Measurements from ENCODE around the gene TNFRSF4.

TNFRSF4 gene

DNA sequence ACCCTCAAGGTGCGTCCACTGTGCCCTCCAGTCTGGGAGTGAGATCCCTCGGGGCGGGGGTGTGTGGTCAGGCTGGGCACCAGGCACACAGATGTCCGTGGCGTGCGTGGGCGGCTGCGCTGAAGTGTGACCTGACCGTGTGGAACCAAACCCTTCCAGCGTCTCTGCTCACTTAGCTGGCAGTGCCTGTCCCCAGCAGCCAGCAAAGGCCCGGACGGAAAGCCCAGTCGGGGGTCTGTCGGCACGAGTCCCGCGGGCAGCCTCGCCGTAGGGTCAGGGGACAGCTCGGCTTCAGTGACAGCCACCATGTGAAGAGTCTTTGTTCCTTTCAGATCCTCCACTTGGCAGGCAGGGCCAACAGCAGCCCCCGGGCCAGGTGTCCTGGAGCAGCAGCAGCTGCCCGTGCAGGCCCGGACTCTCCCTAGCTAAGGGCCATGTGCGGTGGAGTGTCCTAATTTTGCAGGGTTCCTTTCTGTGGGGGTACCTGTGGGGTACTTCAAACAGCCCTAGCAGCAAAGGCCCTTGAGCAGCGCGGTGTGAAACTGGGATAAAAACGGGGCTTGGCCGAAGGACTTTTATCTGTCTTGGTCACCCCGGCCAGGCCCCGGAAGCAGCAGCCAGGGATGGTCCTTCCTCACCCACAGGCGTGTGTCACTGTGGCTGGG, 28.7 kb downstream of the TNFRSF4 start:
- Mint-ChIP-seq H3K36me3 (ENCODE audit: low read depth) (no peaks in the 10 kb centered on the region), H3K9me3 (peaks cover 5% of the 10 kb centered on the region), H3K4me1 (peaks cover 5% of the 10 kb centered on the region), H3K27ac (no peak overlapping the region), H3K27me3 (ENCODE audit: low read depth) (peaks cover 9% of the 10 kb centered on the region), H3K4me3 (no peak overlapping the region)
- TF ChIP-seq, protein P1, sequence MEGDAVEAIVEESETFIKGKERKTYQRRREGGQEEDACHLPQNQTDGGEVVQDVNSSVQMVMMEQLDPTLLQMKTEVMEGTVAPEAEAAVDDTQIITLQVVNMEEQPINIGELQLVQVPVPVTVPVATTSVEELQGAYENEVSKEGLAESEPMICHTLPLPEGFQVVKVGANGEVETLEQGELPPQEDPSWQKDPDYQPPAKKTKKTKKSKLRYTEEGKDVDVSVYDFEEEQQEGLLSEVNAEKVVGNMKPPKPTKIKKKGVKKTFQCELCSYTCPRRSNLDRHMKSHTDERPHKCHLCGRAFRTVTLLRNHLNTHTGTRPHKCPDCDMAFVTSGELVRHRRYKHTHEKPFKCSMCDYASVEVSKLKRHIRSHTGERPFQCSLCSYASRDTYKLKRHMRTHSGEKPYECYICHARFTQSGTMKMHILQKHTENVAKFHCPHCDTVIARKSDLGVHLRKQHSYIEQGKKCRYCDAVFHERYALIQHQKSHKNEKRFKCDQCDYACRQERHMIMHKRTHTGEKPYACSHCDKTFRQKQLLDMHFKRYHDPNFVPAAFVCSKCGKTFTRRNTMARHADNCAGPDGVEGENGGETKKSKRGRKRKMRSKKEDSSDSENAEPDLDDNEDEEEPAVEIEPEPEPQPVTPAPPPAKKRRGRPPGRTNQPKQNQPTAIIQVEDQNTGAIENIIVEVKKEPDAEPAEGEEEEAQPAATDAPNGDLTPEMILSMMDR (IDR thresholded peaks at IDR 0.05; ENCODE audit: unreplicated experiment in 3 of 3), result no peak

- peaks cover 5% of the 10 kb centered on the region for H3K4me1 Mint-ChIP-seq
- H3K36me3 Mint-ChIP-seq (ENCODE audit: low read depth), result no peaks in the 10 kb centered on the region
- TF ChIP-seq, protein P1 (IDR thresholded peaks at IDR 0.05; ENCODE audit: unreplicated experiment in 3 of 3), result no peak
- peaks cover 5% of the 10 kb centered on the region for H3K9me3 Mint-ChIP-seq
- H3K27ac Mint-ChIP-seq, result no peak overlapping the region
- no peak overlapping the region for H3K4me3 Mint-ChIP-seq
- peaks cover 6% of the 10 kb centered on the region for H3K27me3 Mint-ChIP-seq (ENCODE audit: low read depth)
Measured at GRCh38 chr1:1183833-1184775, 29.8 kb downstream of the TNFRSF4 start.

GRCh38 chr1:1183221-1183747, 30.7 kb downstream of the TNFRSF4 start:
- Mint-ChIP-seq H3K36me3 (ENCODE audit: low read depth) (no peaks in the 10 kb centered on the region), H3K9me3 (no peaks in the 10 kb centered on the region), H3K27ac (no peak overlapping the region), H3K4me1 (peaks cover 5% of the 10 kb centered on the region), H3K27me3 (ENCODE audit: low read depth) (peaks cover 6% of the 10 kb centered on the region), H3K4me3 (no peak overlapping the region)
- TF ChIP-seq, protein P1 (IDR thresholded peaks at IDR 0.05; ENCODE audit: unreplicated experiment in 3 of 3), result no peak

- Mint-ChIP-seq H3K4me1 (peaks cover 5% of the 10 kb centered on the region), H3K9me3 (no peaks in the 10 kb centered on the region)
Measured at GRCh38 chr1:1182491-1183220, 31.3 kb downstream of the TNFRSF4 start.

GRCh38 chr1:1181938-1182410, 32.0 kb downstream of the TNFRSF4 start:
- H3K4me3 Mint-ChIP-seq, result no peak overlapping the region
- no peak overlapping the region for H3K27ac Mint-ChIP-seq
- TF ChIP-seq, protein P1 (IDR thresholded peaks at IDR 0.05; ENCODE audit: unreplicated experiment in 3 of 3), result no peak
- no peaks in the 10 kb centered on the region for H3K36me3 Mint-ChIP-seq (ENCODE audit: low read depth)
- H3K4me1 Mint-ChIP-seq, result peaks cover 7% of the 10 kb centered on the region
- no peaks in the 10 kb centered on the region for H3K9me3 Mint-ChIP-seq
- H3K27me3 Mint-ChIP-seq (ENCODE audit: low read depth), result peaks cover 13% of the 10 kb centered on the region

More at GRCh38 chr1:1182491-1183220, 31.3 kb downstream of the TNFRSF4 start:
- H3K36me3 Mint-ChIP-seq (ENCODE audit: low read depth), result no peaks in the 10 kb centered on the region
- no peak overlapping the region for H3K4me3 Mint-ChIP-seq
- H3K27me3 Mint-ChIP-seq (ENCODE audit: low read depth), result peaks cover 6% of the 10 kb centered on the region
- no peak overlapping the region for H3K27ac Mint-ChIP-seq
- TF ChIP-seq, protein P1 (IDR thresholded peaks at IDR 0.05; ENCODE audit: unreplicated experiment in 3 of 3), result no peak

Data from nephron (organoid).